GM19238 (cell line): ENCODE results near the gene CFAP20DC.
"Not testable (repeated sequence)": the region's sequence is repeated elsewhere in the genome, so short reads cannot be mapped to it uniquely, and the experiment has no call there.

Experiments
- DNase-seq: peaks from one replicate; pipeline ENCODE4 v3.0.0; 2011; ENCODE audit warnings: low spot score; ENCODE audit not compliant: insufficient read length

CFAP20DC gene

DNA sequence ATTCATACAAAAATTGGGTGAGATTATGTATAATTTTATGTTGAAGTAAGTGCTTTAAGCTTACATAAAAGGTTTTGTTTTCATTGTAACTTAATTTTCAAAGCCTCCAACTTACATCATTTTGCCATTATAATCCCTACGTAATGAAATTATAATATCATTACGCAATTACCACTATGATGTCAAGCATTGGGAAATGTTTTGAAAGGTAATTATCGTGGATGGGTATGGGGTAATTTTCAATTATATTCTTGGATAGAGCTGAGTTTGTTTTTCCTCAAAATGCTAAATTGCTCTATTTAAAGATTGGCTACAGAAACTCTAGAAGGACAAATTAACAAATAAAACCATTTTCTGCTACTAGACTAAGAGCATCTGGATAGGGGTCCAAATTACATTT lies 303.1 kb downstream of the CFAP20DC start:
- no peak for DNase-seq

DNA sequence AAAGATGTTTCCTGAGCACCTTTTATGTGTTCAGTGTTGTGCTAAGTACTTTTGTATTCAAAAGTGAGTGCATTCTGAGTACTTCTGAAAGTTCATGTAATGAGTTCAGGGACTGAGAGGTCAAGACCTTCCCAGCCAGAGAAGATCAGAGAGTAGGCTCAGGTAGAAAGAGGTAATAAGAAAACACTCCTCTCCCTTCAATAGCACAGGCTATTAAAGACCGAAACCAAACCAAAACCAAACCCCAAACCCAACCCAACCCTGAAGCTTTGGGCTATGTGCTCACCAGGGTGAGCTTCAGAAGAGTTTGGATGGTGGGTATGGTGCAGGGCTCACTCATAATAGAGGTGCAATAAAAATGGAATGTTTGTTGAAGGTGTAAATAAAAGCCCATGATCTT lies 306.5 kb downstream of the CFAP20DC start:
- DNase-seq, result no peak

DNA sequence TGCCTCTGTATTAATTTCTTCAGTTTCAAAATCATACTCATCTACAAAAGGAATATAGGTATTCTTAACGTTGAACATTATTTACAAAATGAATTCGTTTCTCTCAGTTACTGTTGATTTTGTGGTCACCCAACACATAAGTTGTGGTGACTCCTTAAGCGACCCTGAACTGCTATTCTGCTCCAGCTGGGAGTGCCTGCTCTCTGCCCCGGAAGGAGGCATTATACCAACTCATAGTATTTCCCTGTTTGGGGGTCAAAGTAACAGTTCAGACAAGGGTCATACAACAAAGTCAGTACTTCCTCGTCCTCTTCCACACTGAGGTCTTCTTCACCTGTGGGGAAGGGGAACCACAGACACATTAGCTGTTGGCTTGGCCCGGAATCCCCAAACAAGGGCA lies 307.6 kb downstream of the CFAP20DC start:
- no peak for DNase-seq

DNA sequence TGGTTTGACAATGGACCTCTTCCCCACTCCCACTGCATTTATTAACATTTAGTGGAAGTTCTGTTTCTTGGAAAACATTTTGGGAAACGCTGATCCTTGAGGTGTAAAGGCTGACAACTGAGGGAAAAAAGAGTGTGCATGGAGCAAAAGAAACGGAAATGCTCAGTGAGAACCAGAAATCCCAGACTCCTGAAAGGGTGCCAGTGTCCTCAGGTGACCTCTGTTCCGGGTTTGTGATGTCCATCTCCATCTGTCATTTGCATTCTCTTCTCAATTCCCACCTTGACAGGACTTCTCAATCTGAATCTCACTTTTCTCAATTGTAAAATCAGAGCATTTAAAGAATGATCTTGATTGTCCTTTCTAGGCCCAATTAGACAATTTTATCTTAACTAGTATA lies 312.2 kb downstream of the CFAP20DC start:
- DNase-seq, result no peak

DNA sequence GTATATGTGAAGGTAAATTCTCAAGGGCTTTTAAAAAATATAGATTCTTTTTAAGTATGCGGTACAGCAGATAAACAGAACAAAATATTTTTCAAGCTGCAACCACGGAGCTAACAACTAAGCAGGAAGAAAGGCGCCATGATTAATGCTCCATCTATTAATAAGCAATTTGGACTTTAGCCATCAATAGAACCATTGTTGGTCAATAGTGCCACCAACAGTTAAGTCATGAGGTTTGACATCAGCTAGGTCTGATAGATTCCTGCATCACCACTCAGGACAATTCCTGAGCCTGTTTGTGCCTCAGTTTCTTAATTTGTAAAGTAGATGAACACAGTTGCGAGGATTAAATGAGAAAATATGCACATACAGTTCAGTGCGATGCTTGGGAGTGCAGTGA lies 318.2 kb downstream of the CFAP20DC start:
- no peak for DNase-seq

DNA sequence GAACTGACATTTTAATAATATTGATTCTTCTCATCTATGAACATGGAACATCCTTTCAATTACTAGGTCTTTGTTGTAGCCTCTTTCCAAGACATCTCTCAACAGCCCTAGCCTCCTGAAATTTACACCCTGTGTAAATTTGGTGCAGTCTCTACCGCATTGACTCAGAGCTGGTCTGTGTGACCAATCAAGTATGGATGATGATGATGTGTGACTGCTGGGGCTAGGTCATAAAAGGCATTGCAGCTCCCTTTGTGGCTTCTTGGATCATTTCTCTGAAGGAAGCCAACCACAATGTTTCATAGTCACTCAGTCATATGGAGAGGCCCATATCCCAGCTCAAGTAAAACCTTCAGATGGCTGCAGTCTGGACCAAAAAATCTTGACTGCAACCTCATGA lies 321.1 kb downstream of the CFAP20DC start:
- no peak for DNase-seq

DNA sequence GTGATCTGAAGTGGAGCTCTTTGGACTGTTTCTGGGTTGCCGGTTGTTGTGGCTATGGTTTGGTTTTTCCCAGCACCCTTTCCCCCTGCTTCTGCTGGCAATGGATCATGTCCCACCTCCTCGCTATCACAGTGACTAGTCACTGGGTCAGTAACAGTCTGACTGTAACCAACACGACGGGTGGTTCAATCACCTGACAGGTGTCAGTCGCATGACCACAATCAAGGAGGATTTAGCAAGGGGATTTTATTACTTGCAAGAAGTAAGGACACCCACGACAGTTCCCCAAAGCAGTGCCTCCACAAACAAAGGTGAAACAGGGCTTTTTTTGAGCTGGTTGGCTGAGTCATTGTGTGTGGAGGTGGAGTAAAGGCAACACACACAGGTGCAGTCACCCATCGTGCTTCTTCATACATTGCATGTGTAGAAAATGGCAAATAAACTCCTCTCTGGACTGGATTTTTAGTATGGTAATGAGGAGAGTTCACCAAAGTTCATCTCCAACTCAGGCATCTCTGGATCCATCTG lies 324.4 kb downstream of the CFAP20DC start:
- DNase-seq, result no peak

DNA sequence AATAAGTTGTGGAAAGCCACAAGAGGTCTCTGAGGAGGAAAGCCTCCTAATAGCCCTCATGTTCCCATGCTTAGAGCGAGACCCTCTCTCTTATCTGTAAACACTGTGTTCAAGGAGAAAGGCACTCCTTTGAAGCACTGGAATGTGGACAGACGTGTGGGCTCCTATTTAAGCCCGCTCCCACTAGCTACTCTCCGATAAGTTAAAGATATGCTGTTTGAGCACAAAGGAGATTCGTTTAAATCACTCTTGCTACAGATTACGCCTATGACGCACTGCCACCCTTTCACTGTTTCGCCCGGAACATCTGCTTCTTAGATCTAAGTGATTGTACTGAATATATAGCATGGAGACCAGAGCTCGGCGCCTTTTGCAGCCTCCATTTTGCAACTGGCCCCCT lies 325.5 kb downstream of the CFAP20DC start:
- DNase-seq, result no peak

DNA sequence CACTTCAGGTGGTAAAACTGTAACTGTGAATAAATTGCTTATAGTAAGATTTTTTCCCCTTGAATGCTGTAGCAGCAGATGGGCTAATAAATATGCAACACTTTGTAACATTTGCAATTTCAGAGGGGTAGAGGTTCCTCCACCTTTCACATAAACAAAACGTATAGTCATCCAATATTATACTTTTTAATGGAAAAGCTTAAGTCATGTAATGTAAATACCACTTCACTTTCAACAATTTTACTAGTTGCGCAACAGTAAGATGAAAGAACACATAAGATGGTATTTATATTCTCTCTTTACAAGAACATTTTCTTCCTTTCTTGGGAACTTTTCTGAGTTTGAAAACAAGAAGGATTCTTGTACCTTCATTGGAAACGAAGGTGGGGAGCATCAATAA lies 326.7 kb downstream of the CFAP20DC start:
- no peak for DNase-seq

DNA sequence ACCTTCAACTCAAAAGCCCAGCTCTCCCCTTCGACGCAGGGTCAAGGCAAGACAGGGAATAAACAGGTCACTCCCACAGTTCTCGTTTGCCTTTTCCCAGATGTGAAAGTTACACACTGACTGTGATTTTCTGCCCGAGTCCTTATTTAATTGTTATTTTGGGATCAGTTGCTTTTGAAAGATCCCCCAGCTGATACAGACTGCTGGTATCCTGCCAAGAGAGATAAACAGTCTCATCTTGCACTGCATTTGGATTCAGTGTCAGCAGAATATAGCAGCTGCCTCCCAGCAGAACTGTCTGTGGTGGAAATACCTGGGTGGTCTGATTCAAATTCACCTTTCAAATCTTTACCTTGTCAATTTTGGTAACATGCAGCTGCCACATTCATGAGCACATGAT lies 327.3 kb downstream of the CFAP20DC start:
- no peak for DNase-seq

DNA sequence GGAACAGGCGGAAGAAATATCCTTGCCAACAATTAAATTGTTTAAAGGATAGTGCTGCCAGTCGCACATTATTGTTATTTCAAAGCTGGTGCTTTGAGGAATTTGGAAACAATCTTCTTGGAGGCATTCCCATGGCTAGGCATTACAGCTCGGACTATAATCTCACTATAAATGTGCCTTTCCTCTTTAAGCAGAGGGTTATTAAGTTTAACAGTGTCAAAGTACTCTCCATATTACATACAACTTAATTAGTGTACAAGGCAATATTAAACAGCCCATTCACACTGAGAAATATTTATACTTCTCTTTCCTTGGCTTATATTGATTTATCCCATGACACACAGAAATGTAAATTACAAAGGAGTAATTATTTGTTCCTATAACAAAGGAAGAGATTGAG lies 329.3 kb downstream of the CFAP20DC start:
- no peak for DNase-seq

DNA sequence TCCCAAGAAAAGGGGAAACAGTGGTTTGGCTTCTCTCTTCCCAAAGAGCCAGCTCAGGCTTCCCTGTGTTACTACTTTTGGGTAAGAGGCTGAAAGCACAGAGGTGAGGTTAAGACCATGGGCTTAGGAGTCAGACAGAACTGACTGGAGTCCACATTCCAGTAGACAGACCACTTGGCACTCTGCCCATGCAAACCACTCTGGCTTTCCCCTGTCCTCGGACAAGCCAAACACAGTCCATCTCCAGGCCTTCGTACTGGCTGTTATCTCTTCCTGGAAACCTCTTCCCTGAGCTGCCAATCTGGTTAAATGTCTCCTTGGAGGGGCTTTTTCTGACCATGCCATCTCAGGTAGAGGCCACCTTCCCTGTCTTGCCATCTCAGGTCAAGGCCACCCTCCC lies 330.1 kb downstream of the CFAP20DC start:
- DNase-seq, result no peak

DNA sequence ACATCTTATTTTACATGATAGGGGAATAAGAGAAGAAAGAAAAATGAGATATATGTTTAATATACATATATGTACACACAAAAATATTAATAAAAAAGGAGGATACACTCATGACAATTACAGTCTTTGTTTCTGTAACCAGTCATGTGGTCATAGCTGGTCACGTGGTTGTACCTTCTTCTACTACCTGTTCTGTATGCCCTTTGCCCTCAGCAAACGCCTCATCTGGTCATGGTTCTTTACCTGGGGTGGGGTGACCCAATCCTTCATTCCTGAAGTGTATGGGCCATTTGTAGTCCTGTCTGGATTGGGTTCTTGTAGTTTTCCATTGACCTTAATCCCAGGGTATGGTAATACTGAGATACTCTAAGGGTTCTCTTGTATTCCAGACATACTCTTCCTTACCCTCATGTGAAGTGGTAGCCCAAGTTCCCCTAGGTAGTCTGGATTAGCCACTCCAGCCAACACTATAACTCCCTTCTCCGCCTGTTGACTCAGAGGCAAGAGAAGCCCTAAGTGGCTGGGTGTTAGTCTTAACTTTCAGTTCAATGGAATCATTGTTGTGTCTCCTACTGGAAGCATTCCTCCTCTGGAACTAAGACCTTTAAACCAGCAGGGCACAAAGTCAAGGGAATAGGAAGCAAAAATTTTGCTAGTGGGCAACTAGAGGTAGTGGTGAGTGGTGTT lies 336.0 kb downstream of the CFAP20DC start:
- no peak for DNase-seq

DNA sequence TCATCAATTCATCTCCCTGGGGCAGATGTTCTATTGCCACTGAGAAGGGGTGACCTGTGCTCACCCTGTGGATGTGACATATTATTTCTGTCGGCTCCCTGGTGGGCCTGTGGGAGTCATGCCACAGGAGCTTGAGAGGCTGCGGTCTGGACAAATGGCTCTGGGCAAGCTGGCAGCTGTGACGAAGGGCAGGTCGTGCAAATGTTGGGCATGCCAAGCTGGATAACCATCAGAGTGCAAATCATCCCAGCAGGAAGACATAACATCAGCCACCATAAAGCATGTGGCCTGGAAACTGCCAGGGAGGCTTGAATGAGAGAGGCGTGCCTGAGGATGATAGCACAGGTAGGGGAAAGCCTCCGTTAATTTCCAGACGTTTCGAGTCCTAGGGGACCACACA lies 338.0 kb downstream of the CFAP20DC start:
- no peak for DNase-seq

DNA sequence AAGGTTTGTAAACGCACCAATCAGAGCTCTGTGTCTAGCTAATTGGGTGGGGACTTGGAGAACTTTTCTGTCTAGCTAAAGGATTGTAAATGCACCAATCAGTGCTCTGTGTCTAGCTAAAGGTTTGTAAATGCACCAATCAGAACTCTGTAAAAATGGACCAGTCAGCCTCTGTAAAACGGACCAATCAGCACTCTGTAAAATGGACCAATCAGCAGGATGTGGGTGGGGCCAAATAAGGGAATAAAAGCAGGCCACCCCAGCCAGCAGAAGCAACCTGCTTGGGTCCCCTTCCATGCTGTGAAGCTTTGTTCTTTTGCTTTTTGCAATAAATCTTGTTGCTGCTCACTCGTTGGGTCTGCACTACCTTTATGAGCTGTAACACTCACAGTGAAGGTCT lies 340.8 kb downstream of the CFAP20DC start:
- not testable (repeated sequence) for DNase-seq

DNA sequence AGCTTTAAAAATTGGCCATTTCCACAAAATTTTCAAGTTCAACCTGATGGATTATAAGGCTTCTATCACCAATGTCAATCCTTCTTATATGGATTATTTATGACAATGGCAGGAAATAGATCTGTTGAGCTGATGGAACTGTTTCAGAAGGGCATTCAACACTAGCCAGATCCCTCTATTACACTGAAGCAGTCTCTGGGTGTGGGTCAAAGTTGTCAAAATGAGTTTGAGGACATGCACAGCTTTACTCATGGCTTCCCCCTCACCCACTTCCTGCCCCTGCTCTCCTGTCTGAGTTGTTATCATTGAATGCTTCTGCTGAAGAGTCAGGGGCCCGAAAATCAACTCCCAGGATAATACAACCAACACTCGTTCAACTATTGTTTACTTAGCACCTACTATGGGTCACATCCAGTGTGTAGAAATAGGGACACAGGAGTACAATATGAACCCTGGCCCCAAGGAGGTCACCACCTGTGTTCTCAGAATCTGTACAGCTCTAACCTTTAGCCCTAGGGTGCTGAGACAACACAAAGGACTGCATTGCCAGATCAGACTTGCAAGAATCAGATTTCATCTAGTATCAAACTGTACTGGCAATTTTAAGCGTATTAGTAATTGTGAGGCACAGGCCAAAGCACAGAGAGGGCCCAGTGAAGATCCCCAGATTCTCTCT lies 341.6 kb downstream of the CFAP20DC start:
- DNase-seq, result no peak

DNA sequence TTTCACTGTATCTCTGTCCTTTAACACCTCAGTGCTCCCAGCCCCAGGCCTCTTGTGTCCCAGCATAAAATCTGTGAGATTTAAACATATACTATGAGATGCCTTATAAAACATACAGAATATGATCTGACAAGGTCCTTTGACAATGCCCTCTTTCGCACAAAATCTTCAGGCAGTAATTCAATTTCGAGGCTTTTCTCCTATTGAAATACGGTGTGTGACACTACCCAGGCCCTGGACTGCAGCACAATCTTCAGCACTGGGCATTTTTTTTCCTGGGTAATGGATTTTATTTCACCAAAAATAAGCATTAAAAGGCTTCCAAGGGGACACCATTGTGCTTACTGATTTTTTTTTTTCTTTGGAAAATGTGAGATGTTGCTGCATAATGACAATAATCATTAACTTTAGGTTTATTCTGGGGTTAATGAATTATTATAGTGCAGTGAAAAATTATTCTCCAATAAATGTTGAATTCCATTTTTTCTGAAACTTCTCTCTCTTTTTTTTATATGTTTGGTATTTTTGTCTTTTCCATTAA lies 342.4 kb downstream of the CFAP20DC start:
- DNase-seq, result no peak

DNA sequence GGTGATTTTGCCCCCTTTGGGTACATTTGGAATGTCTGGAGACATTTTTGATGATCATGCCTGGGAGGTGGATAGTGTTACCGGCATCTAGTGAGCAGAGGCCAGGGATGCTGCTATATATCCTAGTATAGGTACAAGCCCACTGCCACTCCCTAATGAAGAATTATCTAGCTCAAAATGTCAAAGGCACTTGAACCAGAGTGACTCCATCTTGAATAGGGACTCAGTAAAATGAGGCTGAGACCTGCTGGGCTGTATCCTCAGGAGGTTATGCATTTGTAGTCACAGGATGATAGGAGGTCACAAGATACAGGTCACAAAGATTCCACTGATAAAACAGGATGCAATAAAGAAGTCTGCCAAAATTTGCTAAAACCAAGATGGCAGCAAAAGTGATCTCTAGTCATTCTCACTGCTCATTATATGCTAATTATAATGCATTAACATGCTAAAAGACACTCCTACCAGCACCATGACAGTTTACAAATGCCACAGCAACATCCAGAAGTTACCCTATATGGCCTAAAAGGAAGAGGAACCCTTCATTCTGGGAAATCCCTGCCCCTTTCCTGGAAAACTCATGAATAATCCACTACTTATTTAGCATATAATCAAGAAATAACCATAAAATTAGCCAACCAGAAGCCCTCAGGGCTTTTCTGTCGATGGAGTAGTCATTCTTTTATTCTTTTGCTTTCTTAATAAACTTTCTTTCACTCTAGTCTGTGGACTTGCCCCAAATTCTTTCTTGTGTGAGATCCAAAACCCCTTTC lies 343.2 kb downstream of the CFAP20DC start:
- DNase-seq, result no peak

DNA sequence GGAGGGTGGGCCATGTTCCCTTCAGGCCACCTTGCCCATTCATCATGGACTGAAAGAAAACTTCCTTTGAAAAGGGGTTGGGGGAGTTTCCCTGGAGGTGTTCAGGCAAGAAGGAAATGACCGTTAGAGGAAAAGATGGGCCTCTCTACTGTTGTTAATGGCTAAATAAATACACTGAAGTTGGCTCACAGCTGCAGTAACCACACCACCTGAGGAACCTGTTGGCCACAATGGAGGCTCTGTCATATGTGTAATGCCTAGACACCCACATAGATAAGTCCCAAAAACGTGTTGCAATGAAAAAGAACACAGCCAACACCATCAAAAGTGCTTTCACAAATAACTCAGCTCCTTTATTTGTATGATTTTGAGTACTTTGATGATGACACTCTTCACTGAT lies 345.1 kb downstream of the CFAP20DC start:
- DNase-seq, result no peak

DNA sequence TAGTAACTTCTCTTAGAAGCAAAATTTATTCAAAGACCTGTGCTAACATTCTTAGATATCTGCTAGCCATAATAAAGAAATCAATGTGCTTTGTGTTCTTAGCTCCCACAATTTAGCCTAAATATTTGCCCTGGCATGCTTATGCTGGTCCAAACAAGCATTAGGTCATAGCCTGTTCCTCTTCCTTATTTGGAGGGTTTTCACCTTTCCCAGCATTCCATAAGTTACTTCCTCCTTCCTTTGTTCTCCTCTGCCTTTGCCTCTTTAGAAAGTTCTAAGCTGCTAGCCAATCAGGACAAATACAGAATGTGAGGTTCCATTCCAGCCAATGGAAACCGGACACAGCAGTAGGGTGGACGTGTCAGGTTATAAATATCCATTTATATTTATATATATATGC lies 345.5 kb downstream of the CFAP20DC start:
- not testable (repeated sequence) for DNase-seq

DNA sequence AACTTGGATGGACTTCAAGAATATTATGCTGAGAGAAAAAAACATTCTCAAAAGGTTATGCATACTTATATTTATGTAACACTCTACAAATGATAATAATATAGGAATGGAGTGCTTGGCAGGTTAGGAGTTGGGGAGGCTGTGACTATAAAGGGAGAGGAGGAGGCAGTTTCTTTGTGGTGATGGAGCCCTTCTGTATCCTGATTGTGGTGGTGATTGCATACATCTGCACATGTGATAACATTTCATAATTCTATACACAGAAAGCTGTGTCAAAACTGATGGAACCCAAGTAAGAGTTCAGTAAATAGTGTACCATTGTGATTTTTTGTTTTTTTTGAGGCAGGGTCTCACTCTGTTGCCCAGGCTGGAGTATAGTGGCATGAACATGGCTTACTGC lies 351.6 kb downstream of the CFAP20DC start:
- DNase-seq, result no peak

DNA sequence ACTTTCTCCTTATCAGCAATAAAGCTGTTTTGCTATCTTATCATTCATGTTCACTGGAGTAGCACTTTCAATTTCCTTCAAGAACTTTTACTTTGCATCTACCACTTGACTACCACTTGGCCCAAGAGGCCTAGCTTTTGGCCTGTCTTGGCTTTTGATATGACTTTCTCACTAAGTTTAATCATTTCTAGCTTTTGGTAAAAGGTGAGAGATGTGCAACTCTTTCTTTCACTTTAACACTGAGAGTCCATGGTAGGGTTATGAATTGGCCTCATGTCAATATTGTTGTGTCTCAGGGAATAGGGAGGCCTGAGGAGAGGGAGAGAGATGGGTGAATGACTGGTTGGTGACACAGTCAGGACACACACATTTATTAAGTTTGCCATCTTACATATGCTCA lies 352.3 kb downstream of the CFAP20DC start:
- DNase-seq, result no peak
